ENCODE results near the gene LRRC23. TPM values are rescaled to one million over a fixed set of nuclear protein-coding genes. Genes with fewer than 3 reads are reported as not detected.

LRRC23 gene
- total and polyA plus RNA-seq, 2 of the 4 experiments (the other 2 are of a cell fraction), result 11.1 to 11.4 TPM

- no peak for ATAC-seq (ENCODE audit: low read depth)
- Histone ChIP-seq H3K4me3 (ENCODE audit: insufficient read depth, low read depth, low read length) (no peak overlapping the region), H3K9ac (ENCODE audit: low read depth, low read length) (no peak overlapping the region), H4K5ac (ENCODE audit: low read depth, low read length) (no peak overlapping the region), H4K91ac (ENCODE audit: insufficient read depth, low read depth, low read length) (no peak overlapping the region), H3K14ac (replicated peaks; ENCODE audit: low read depth, low read length) (no peak overlapping the region), H2AK5ac (ENCODE audit: low read depth, low read length) (no peak overlapping the region; the same call in 1 of the 2 replicates), H3K4ac (ENCODE audit: low read depth, low read length) (no peak overlapping the region), H3K18ac (ENCODE audit: low read depth, low read length) (no peak overlapping the region), H3K4me2 (ENCODE audit: low read depth, low read length) (no peak overlapping the region; the same call in 1 of the 2 replicates), H3K27ac (ENCODE audit: insufficient read depth, low read length) (no peak overlapping the region), H2BK15ac (ENCODE audit: low read depth, low read length) (no peak overlapping the region), H4K20me1 (ENCODE audit: insufficient read depth, low read length) (peaks cover 32% of the 10 kb centered on the region), H3K56ac (ENCODE audit: extremely low read depth, insufficient read depth, low read length) (no peak overlapping the region), H3K27me3 (ENCODE audit: control insufficient read depth, insufficient read depth, low read length) (no peaks in the 10 kb centered on the region), H3K36me3 (ENCODE audit: control insufficient read depth, insufficient read depth, low read length) (peaks cover 63% of the 10 kb centered on the region), H3K4me1 (ENCODE audit: control insufficient read depth, insufficient read depth, low read length) (peaks cover 9% of the 10 kb centered on the region), H3K79me1 (ENCODE audit: low read depth in 1 of 2, low read length in 2 of 2) (peaks cover 13 to 73% of the 10 kb centered on the region in 2 experiments; a peak in 3 of 4 replicates), H2BK120ac (ENCODE audit: low read depth, low read length) (no peak overlapping the region), H2AK9ac (replicated peaks; ENCODE audit: low read depth, low read length, poor library complexity) (peak overlapping the region; percentile 80), H2AFZ (replicated peaks; ENCODE audit: low read length, poor library complexity) (peak overlapping the region; percentile 33), H2BK5ac (ENCODE audit: low read depth, low read length, poor library complexity, severe bottlenecking) (no peak overlapping the region), H3K9me1 (ENCODE audit: insufficient read depth, low read length) (peaks cover 5% of the 10 kb centered on the region; the same call in 1 of the 2 replicates), H3K9me3 (ENCODE audit: control insufficient read depth, insufficient read depth, low read length) (no peaks in the 10 kb centered on the region), H4K8ac (ENCODE audit: low read depth in 2 of 2, low read length in 2 of 2) (peak overlapping the region; percentile 13 to 86; a peak in 2 of 4 replicates), H3K23ac (ENCODE audit: low read depth, low read length) (no peak overlapping the region), H2BK20ac (ENCODE audit: low read depth, low read length) (no peak overlapping the region)
- intact Hi-C loops (cut with micrococcal nuclease), result no loop called here
- 47% methylated on average over 21 of the region's 36 CpGs; no CpG with 5 or more reads in 1 of the 2 experiments for WGBS, 2 experiments (ENCODE audit: extremely low coverage in 2 of 2, insufficient read length in 1 of 2)
- POLR2A ChIA-PET (ENCODE audit: unreplicated experiment), result interaction anchor here (0.7 kb wide), 1 partner anchor 12 kb away, joined by 3 read pairs; no protein-coding TSS in a partner anchor
- TF ChIP-seq MXI1 (IDR thresholded peaks at IDR 0.05; ENCODE audit: borderline replicate concordance, low read depth, low read length) (no peak), CHD1 (IDR thresholded peaks at IDR 0.05; ENCODE audit: low read depth, low read length) (no peak), MAZ (IDR thresholded peaks at IDR 0.05; ENCODE audit: borderline replicate concordance, low read depth, low read length) (no peak)
- BruUV-seq (replicated peaks), result TSS peak; percentile 63
- dilution Hi-C loops (cut with HindIII; ENCODE audit: low sequenced_read_pairs, unreplicated experiment), result no loop called here
- in situ Hi-C loops (cut with MboI; ENCODE audit: low sequenced_read_pairs), result no loop called here
- no peak for DNase-seq
- CTCF ChIA-PET, result interaction anchor here (0.9 kb wide), 1 partner anchor 13 kb away, joined by 5 read pairs; no protein-coding TSS in a partner anchor
Measured at GRCh38 chr12:6936636-6937480, 32.2 kb downstream of the LRRC23 start.
